ENCODE data around the gene AMN. TPM values are rescaled to one million over a fixed set of nuclear protein-coding genes. Genes with fewer than 3 reads are reported as not detected.

Gene AMN
- total and polyA plus RNA-seq, 9 of the 15 experiments (the other 6 are each of a cell fraction or from before 2014, with no cell fraction given) = 0.04 to 0.14 TPM; not detected in 7

- Histone ChIP-seq H3K36me3 (ENCODE audit: control insufficient read depth, insufficient read depth, low read length) (peaks cover 30% of the 10 kb centered on the region; the same call in 1 of the 3 replicates), H3K4me3 (no peak overlapping the region), H3K9ac (ENCODE audit: insufficient read depth in 1 of 2, low read depth in 2 of 2, low read length in 2 of 2) (no peak overlapping the region; a peak in 1 of 4 replicates), H3K9me1 (ENCODE audit: control insufficient read depth, insufficient read depth, low read length) (no peaks in the 10 kb centered on the region), H3K27ac (ENCODE audit: extremely low read depth, low read depth, low read length) (no peak overlapping the region), H2AFZ (ENCODE audit: low read depth, low read length) (no peak overlapping the region), H3K27me3 (ENCODE audit: control insufficient read depth in 2 of 2, insufficient read depth in 2 of 2, low read length in 2 of 2) (no peaks in the 10 kb centered on the region), H3K4me1 (replicated peaks in 1 of 2; ENCODE audit: control insufficient read depth in 2 of 2, insufficient read depth in 2 of 2, low read length in 2 of 2) (peaks cover 0 to 3% of the 10 kb centered on the region in 2 experiments; a peak in 1 of 5 replicates), H3K4me2 (ENCODE audit: insufficient read depth, low read length) (no peak overlapping the region), H4K20me1 (replicated peaks; ENCODE audit: control insufficient read depth, insufficient read depth, low read length) (no peaks in the 10 kb centered on the region), H3K9me3 (replicated peaks; ENCODE audit: control insufficient read depth, insufficient read depth, low read depth, low read length) (no peaks in the 10 kb centered on the region), H3K79me2 (ENCODE audit: control insufficient read depth, insufficient read depth, low read length) (no peaks in the 10 kb centered on the region)
- no TSS peak for BruUV-seq (replicated peaks)
- POLR2A ChIA-PET = interaction anchor here (1.0 kb wide), 1 partner anchor 11 kb away, joined by 3 read pairs; no protein-coding TSS in a partner anchor
- no peak for DNase-seq (ENCODE audit: extremely low read depth in 1 of 4, low spot score in 3 of 4)
- WGBS (ENCODE audit: insufficient coverage, low coverage, missing lambda C conversion rate) = 84% methylated on average over 8 of the region's 27 CpGs
- TF ChIP-seq ZNF445 (CRISPR knock-in tag; IDR thresholded peaks at IDR 0.05; ENCODE audit: low read depth) (no peak), ZBTB26 (CRISPR knock-in tag; IDR thresholded peaks at IDR 0.05) (no peak), IRF9 (tag; IDR thresholded peaks at IDR 0.05) (no peak), SNIP1 (IDR thresholded peaks at IDR 0.05; ENCODE audit: low read depth) (no peak), CC2D1A (IDR thresholded peaks at IDR 0.05) (no peak), PBX2 (CRISPR knock-in tag; IDR thresholded peaks at IDR 0.05; ENCODE audit: low read depth) (no peak), PBX2 (tag; conservative IDR thresholded peaks at IDR 0.05; ENCODE audit: low read depth) (no peak)
- FAIRE-seq = no peak
- CTCF ChIA-PET (ENCODE audit: low intra/inter-chr PET ratio) = no interaction called here
- ATAC-seq = no peak
- intact Hi-C loops (cut with micrococcal nuclease) (no loop called here), in situ Hi-C loops (cut with MboI) (no loop called here)
Measured at GRCh38 chr14:102947321-102948103, 25.0 kb downstream of the AMN start.
